H1 (cell line): Measurements from ENCODE around the gene VGF. TPM values are rescaled to one million over a fixed set of nuclear protein-coding genes. Genes with fewer than 3 reads are reported as not detected.

Experiments used
- CTCF ChIA-PET: fragments of 300-600 bp; sonication (Branson Sonifier 250); formaldehyde crosslinking; loops from one replicate; lab custom pipeline; 2021; ENCODE audit not compliant: partially characterized antibody; lab: Charles Lee
- POLR2A ChIA-PET: fragments of 300-600 bp; sonication (Branson Sonifier 250); formaldehyde crosslinking; loops from one replicate; lab custom pipeline; 2021; ENCODE audit warnings: inconsistent platforms; ENCODE audit not compliant: partially characterized antibody; lab: Charles Lee
- DNase-seq, 2 experiments: peaks; one replicate each; pipeline versions ENCODE4 v3.0.0 to v3.0.0-alpha.2; 2010 to 2022; ENCODE audit warnings: low spot score in 2 of 2, low read depth in 1 of 2, mixed read lengths in 1 of 2
- FAIRE-seq: peaks from 2 replicates; lab custom pipeline; 2011; peaks lifted over from hg19 to GRCh38; lab: Jason Lieb, UNC
- H2AFZ ChIP-seq: 2 replicates; pipeline ENCODE4 v1.8.1; 2012; ENCODE audit warnings: low read length, inconsistent platforms
- H2AK5ac ChIP-seq: 2 replicates; pipeline ENCODE4 v1.6.1; 2013; ENCODE audit warnings: low read depth, low read length
- H2BK120ac ChIP-seq: replicated peaks from 2 replicates; pipeline ENCODE3; 2013; ENCODE audit warnings: low read depth, low read length, inconsistent platforms
- H2BK12ac ChIP-seq: 2 replicates; pipeline ENCODE4 v1.6.1; 2013; ENCODE audit warnings: low read depth, low read length
- H2BK15ac ChIP-seq: 2 replicates; pipeline ENCODE4 v1.6.1; 2013; ENCODE audit warnings: low read length
- H2BK20ac ChIP-seq: 2 replicates; pipeline ENCODE4 v1.6.1; 2013; ENCODE audit warnings: low read length
- H2BK5ac ChIP-seq: 2 replicates; pipeline ENCODE4 v1.6.1; 2013; ENCODE audit warnings: low read depth, low read length
- H3K14ac ChIP-seq: 2 replicates; pipeline ENCODE4 v1.6.1; 2013; ENCODE audit warnings: inconsistent platforms; ENCODE audit not compliant: insufficient read length
- H3K18ac ChIP-seq: 2 replicates; pipeline ENCODE4 v1.6.1; 2013; ENCODE audit warnings: low read length; ENCODE audit errors: extremely low read depth
- H3K23ac ChIP-seq: 2 replicates; pipeline ENCODE4 v1.6.1; 2013; ENCODE audit warnings: inconsistent platforms; ENCODE audit not compliant: insufficient read length
- H3K23me2 ChIP-seq: 2 replicates; pipeline ENCODE4 v1.6.1; 2013; ENCODE audit warnings: low read depth, low read length
- H3K27ac ChIP-seq: 2 replicates; pipeline ENCODE4 v1.6.1; 2011; ENCODE audit warnings: low read depth, low read length, inconsistent platforms
- H3K27me3 ChIP-seq, 4 experiments: replicated peaks in 1 of 4; 1 replicate in 1 of 4; 2 replicates in 3 of 4; pipeline versions ENCODE4 v1.6.1 to v1.8.1; 2011 to 2013; ENCODE audit warnings: low read length in 3 of 4, mild to moderate bottlenecking in 3 of 4, inconsistent platforms in 2 of 4, mixed read lengths in 2 of 4, moderate library complexity in 1 of 4; ENCODE audit not compliant: control insufficient read depth in 3 of 4, insufficient read depth in 3 of 4; ENCODE audit errors: extremely low read depth in 1 of 4
- H3K36me3 ChIP-seq, 4 experiments: 2 replicates each; pipeline versions ENCODE4 v1.6.1 to v1.8.1; 2011 to 2013; ENCODE audit warnings: mild to moderate bottlenecking in 4 of 4, low read length in 3 of 4, moderate library complexity in 2 of 4, control low read depth in 1 of 4, inconsistent platforms in 1 of 4; ENCODE audit not compliant: insufficient read depth in 4 of 4, control insufficient read depth in 2 of 4
- H3K4ac ChIP-seq: replicated peaks from 2 replicates; pipeline ENCODE3; 2013; ENCODE audit warnings: low read length, low read depth, mixed read lengths, inconsistent platforms; ENCODE audit not compliant: insufficient read length
- H3K4me1 ChIP-seq, 4 experiments: replicated peaks in 1 of 4; 1 replicate in 1 of 4; 2 replicates in 3 of 4; pipeline versions ENCODE4 v1.6.1 to v1.8.1; 2011 to 2013; ENCODE audit warnings: low read length in 3 of 4, inconsistent platforms in 2 of 4, mixed read lengths in 1 of 4; ENCODE audit not compliant: insufficient read depth in 4 of 4, control insufficient read depth in 3 of 4
- H3K4me2 ChIP-seq, 2 experiments: 2 replicates each; pipeline versions ENCODE4 v1.6.1 to v1.8.1; 2011 to 2013; ENCODE audit warnings: low read depth in 2 of 2, low read length in 2 of 2, control low read depth in 1 of 2, inconsistent platforms in 1 of 2, mild to moderate bottlenecking in 1 of 2; ENCODE audit not compliant: insufficient read depth in 1 of 2
- H3K4me3 ChIP-seq, 4 experiments: fragments of 200-600, 300-600 bp in 1 of 4; sonication (generic), shearing (Covaris generic), sonication (Bioruptor Twin) in 1 of 4; 2 replicates each; pipeline versions ENCODE4 v1.5.1 to v1.8.1; 2011 to 2016; ENCODE audit warnings: low read length in 4 of 4, low read depth in 3 of 4, control low read depth in 2 of 4, inconsistent platforms in 2 of 4, mild to moderate bottlenecking in 2 of 4, mixed read lengths in 1 of 4, moderate library complexity in 1 of 4; ENCODE audit not compliant: insufficient read depth in 2 of 4; ENCODE audit errors: extremely low read depth in 1 of 4
- H3K56ac ChIP-seq: replicated peaks from 2 replicates; pipeline ENCODE3; 2013; ENCODE audit warnings: low read depth, mild to moderate bottlenecking, mixed read lengths, low read length, inconsistent platforms; ENCODE audit not compliant: insufficient read length
- H3K79me1 ChIP-seq: 2 replicates; pipeline ENCODE4 v1.6.1; 2013; ENCODE audit warnings: low read depth, low read length, control low read depth
- H3K79me2 ChIP-seq, 2 experiments: 2 replicates each; pipeline versions ENCODE4 v1.6.1 to v1.8.1; 2012 to 2013; ENCODE audit warnings: low read length in 2 of 2, mild to moderate bottlenecking in 2 of 2, inconsistent platforms in 1 of 2; ENCODE audit not compliant: insufficient read depth in 2 of 2, control insufficient read depth in 1 of 2
- H3K9ac ChIP-seq, 4 experiments: replicated peaks in 1 of 4; 1 replicate in 1 of 4; 2 replicates in 3 of 4; pipeline versions ENCODE4 v1.6.1 to v1.8.1; 2011 to 2013; ENCODE audit warnings: low read depth in 3 of 4, low read length in 3 of 4, control low read depth in 2 of 4, mild to moderate bottlenecking in 2 of 4, moderate library complexity in 2 of 4, inconsistent platforms in 1 of 4; ENCODE audit errors: extremely low read depth in 1 of 4
- H3K9me3 ChIP-seq, 2 experiments: 2 replicates each; pipeline versions ENCODE4 v1.6.1 to v1.8.1; 2012 to 2013; ENCODE audit warnings: mild to moderate bottlenecking in 2 of 2, moderate library complexity in 2 of 2, control low read depth in 1 of 2, inconsistent platforms in 1 of 2, low read depth in 1 of 2, low read length in 1 of 2, mixed read lengths in 1 of 2; ENCODE audit not compliant: insufficient read depth in 2 of 2
- H4K20me1 ChIP-seq, 2 experiments: replicated peaks in 1 of 2; 2 replicates each; pipeline versions ENCODE3 to v1.8.1; 2011 to 2013; ENCODE audit warnings: inconsistent platforms in 2 of 2, low read length in 2 of 2, mild to moderate bottlenecking in 1 of 2; ENCODE audit not compliant: insufficient read depth in 2 of 2, control insufficient read depth in 1 of 2
- H4K5ac ChIP-seq: 2 replicates; pipeline ENCODE4 v1.6.1; 2013; ENCODE audit warnings: low read length, low read depth, mixed read lengths, inconsistent platforms; ENCODE audit not compliant: insufficient read length
- H4K8ac ChIP-seq: 2 replicates; pipeline ENCODE4 v1.8.0; 2013; ENCODE audit warnings: mild to moderate bottlenecking, moderate library complexity, low read length, inconsistent platforms; ENCODE audit not compliant: insufficient read depth; ENCODE audit errors: extremely low read depth
- H4K91ac ChIP-seq: replicated peaks from 2 replicates; pipeline ENCODE3; 2013; ENCODE audit warnings: low read length, mixed read lengths, inconsistent platforms; ENCODE audit not compliant: insufficient read length
- BRCA1 ChIP-seq: IDR thresholded peaks from 2 replicates; pipeline ENCODE4 v1.6.1; 2012; ENCODE audit warnings: low read depth, low read length, improper control_type of control experiment
- CBX5 ChIP-seq: fragments of 300-800, 300-1000 bp; sonication (generic); IDR thresholded peaks from 2 replicates; pipeline ENCODE4 v1.7.1; 2016; ENCODE audit warnings: antibody characterized with exemption, low read length, low read depth
- CHD2 ChIP-seq: IDR thresholded peaks from 2 replicates; pipeline ENCODE4 v1.6.1; 2012; ENCODE audit warnings: low read length, improper control_type of control experiment
- CTBP2 ChIP-seq: IDR thresholded peaks from 2 replicates; pipeline ENCODE4 v1.7.0; 2011; ENCODE audit warnings: borderline replicate concordance, mild to moderate bottlenecking, moderate library complexity, mixed read lengths, low read length; ENCODE audit not compliant: insufficient read depth, insufficient read length
- PHF8 ChIP-seq: fragments of 200-600 bp; sonication (generic); conservative IDR thresholded peaks from 2 replicates; pipeline ENCODE4 v1.7.1; 2012; ENCODE audit warnings: low read depth, mild to moderate bottlenecking, inconsistent platforms, low read length, moderate library complexity
- POU5F1 ChIP-seq: IDR thresholded peaks from 2 replicates; pipeline ENCODE4 v1.6.1; 2011; ENCODE audit warnings: low read depth, mild to moderate bottlenecking, low read length, moderate library complexity
- RNF2 ChIP-seq: fragments of 200-900, 300-1000 bp; sonication (generic); IDR thresholded peaks from 2 replicates; pipeline ENCODE4 v1.7.1; 2016; ENCODE audit warnings: borderline replicate concordance, low read depth, mild to moderate bottlenecking, antibody characterized with exemption, low read length; ENCODE audit not compliant: poor library complexity, severe bottlenecking; ENCODE audit errors: missing control alignments
- SRF ChIP-seq: IDR thresholded peaks from 2 replicates; pipeline ENCODE4 v1.6.1; 2011; ENCODE audit warnings: mild to moderate bottlenecking, low read depth, low read length, moderate library complexity
- USF2 ChIP-seq: IDR thresholded peaks from 2 replicates; pipeline ENCODE4 v1.6.1; 2011; ENCODE audit warnings: low read length, improper control_type of control experiment
- WGBS, 2 experiments: shearing (Covaris generic) in 1 of 2; methylation state at CpG; one replicate each; pipeline versions ENCODE4 v1.1.6 to v1.1.7; 2013 to 2015; ENCODE audit warnings: low lambda C conversion rate in 2 of 2, mixed read lengths in 2 of 2, inconsistent platforms in 1 of 2, low coverage in 1 of 2, missing lambda C conversion rate in 1 of 2; ENCODE audit not compliant: insufficient replicate concordance in 2 of 2, insufficient coverage in 1 of 2, insufficient read length in 1 of 2; ENCODE audit errors: extremely low coverage in 1 of 2, missing lambda C conversion rate in 1 of 2; 5-methylcytosine and 5-hydroxymethylcytosine counted together
- polyA plus RNA-seq, 7 experiments: library from polyadenylated mRNA; depleted of rRNA in 3 of 7; stranded (reverse) in 5 of 7; unstranded in 2 of 7; fragments of >200 nt in 5 of 7; fragments of 200-250 nt in 2 of 7; gene quantifications; 1 replicate in 5 of 7; 2 replicates in 1 of 7; 4 replicates in 1 of 7; pipeline versions ENCODE4 v1.2.1 to v1.2.3, GENCODE V29; 2011 to 2013; ENCODE audit warnings: missing spikeins in 2 of 7, mixed read lengths in 2 of 7
- total RNA-seq: library from RNA; stranded (reverse); fragmentation: NEBNext Ultra II Directional; extraction: Animal tissue kit (Norgen Biotek cat#: 25700); gene quantifications from 2 replicates; pipeline ENCODE4 v1.2.1, GENCODE V29; 2021

The VGF gene
- total and polyA plus RNA-seq, 2 of the 8 experiments (the other 6 are each of a cell fraction or from before 2014, with no cell fraction given): 1.6 to 7.0 TPM

- no peak overlapping the region for H2AK5ac ChIP-seq
- no peaks in the 10 kb centered on the region for H3K23me2 ChIP-seq
- H3K4ac ChIP-seq: no peak overlapping the region
- 95% methylated on average over 18 of the region's 19 CpGs; no CpG with 5 or more reads in 1 of the 2 experiments for WGBS, 2 experiments
- no peak overlapping the region for H2BK15ac ChIP-seq
- H3K4me2 ChIP-seq: no peak overlapping the region
- H2BK5ac ChIP-seq: no peak overlapping the region
- no peaks in the 10 kb centered on the region for H3K79me1 ChIP-seq
- TF ChIP-seq SRF (no peak), CTBP2 (no peak), POU5F1 (no peak), USF2 (no peak), BRCA1 (no peak), PHF8 (no peak), CBX5 (no peak), RNF2 (no peak), CHD2 (no peak)
- H4K91ac ChIP-seq: no peak overlapping the region
- DNase-seq (no peak), FAIRE-seq (no peak)
- H4K8ac ChIP-seq: no peak overlapping the region
- no peak overlapping the region for H3K18ac ChIP-seq
- no peak overlapping the region for H3K9ac ChIP-seq
- no peaks in the 10 kb centered on the region for H3K27me3 ChIP-seq
- ChIA-PET POLR2A (interaction anchor here (0.9 to 1.8 kb wide), 4 partner anchors 10 to 64 kb away, joined by 3 to 6 read pairs (median 4); partner anchors contain the start of gene MOGAT3), CTCF (interaction anchor here (1.1 to 1.6 kb wide), 5 partner anchors 17 to 72 kb away, joined by 3 to 7 read pairs (median 4); no protein-coding TSS in a partner anchor)
- H2BK12ac ChIP-seq: no peak overlapping the region
- H3K36me3 ChIP-seq: peaks cover 0 to 4% (median 0%) of the 10 kb centered on the region in 4 experiments; a peak in 3 of 8 replicates
- no peak overlapping the region for H4K5ac ChIP-seq
- H4K20me1 ChIP-seq: peaks cover 0 to 2% of the 10 kb centered on the region in 2 experiments
- H3K23ac ChIP-seq: no peak overlapping the region
- no peak overlapping the region for H2AFZ ChIP-seq
- no peak overlapping the region for H3K14ac ChIP-seq
- H2BK120ac ChIP-seq: no peak overlapping the region
- H3K27ac ChIP-seq: no peak overlapping the region
- no peak overlapping the region for H2BK20ac ChIP-seq
- no peaks in the 10 kb centered on the region for H3K9me3 ChIP-seq
- no peak overlapping the region for H3K4me3 ChIP-seq
- H3K4me1 ChIP-seq: peaks cover 0 to 2% (median 0%) of the 10 kb centered on the region in 4 experiments; a peak in 1 of 7 replicates
- no peaks in the 10 kb centered on the region for H3K79me2 ChIP-seq
- H3K56ac ChIP-seq: no peak overlapping the region
These were observed 44.8 kb upstream of the VGF start for GRCh38 chr7:101210143-101210542.
